ENCODE data around the gene ZDHHC14. TPM values are rescaled to one million over a fixed set of nuclear protein-coding genes. Genes with fewer than 3 reads are reported as not detected.
"Not testable (repeated sequence)": the region's sequence is repeated elsewhere in the genome, so short reads cannot be mapped to it uniquely, and the experiment has no call there.

Gene ZDHHC14
- total RNA-seq, result 6.8 TPM

GRCh38 chr6:157380779-157381561 is at the start of gene ZDHHC14:
Gene ZDHHC14 (plus strand): TSS chr6:157381190.
- no peaks in the 10 kb centered on the region for H3K27me3 ChIP-seq (ENCODE audit: control insufficient read depth in 3 of 3, insufficient read depth in 3 of 3, low read length in 3 of 3)
- no peaks in the 10 kb centered on the region for H3K9me3 ChIP-seq (ENCODE audit: control insufficient read depth in 3 of 3, low read length in 3 of 3)
- peaks cover 9 to 16% (median 13%) of the 10 kb centered on the region in 3 donors for H3K4me1 ChIP-seq (ENCODE audit: control insufficient read depth in 3 of 3, insufficient read depth in 3 of 3, low read length in 3 of 3)
- peak within 1 kb of the TSS; percentile 79 for H3K27ac ChIP-seq (ENCODE audit: low read depth, low read length)
- H3K36me3 ChIP-seq (ENCODE audit: control insufficient read depth in 3 of 3, insufficient read depth in 3 of 3, low read length in 3 of 3), result no peaks in the 10 kb centered on the region
- H3K9ac ChIP-seq (ENCODE audit: low read depth in 1 of 3, low read length in 3 of 3), result peak within 1 kb of the TSS; percentile 85 to 86 (median 85)
- H3K4me3 ChIP-seq (ENCODE audit: low read length in 3 of 3), result peak within 1 kb of the TSS; percentile 84 to 88 (median 85)

GRCh38 chr6:157332813-157333212 is 48.2 kb upstream of the ZDHHC14 start:
- no peak overlapping the region for H3K9ac ChIP-seq (ENCODE audit: low read depth in 1 of 3, low read length in 3 of 3)
- no peak overlapping the region for H3K4me3 ChIP-seq (ENCODE audit: low read length in 3 of 3)
- no peaks in the 10 kb centered on the region for H3K27me3 ChIP-seq (ENCODE audit: control insufficient read depth in 3 of 3, insufficient read depth in 3 of 3, low read length in 3 of 3)
- no peaks in the 10 kb centered on the region for H3K9me3 ChIP-seq (ENCODE audit: control insufficient read depth in 3 of 3, low read length in 3 of 3)
- H3K36me3 ChIP-seq (ENCODE audit: control insufficient read depth in 3 of 3, insufficient read depth in 3 of 3, low read length in 3 of 3), result no peaks in the 10 kb centered on the region
- no peak overlapping the region for H3K27ac ChIP-seq (ENCODE audit: low read depth, low read length)
- peaks cover 0 to 8% (median 7%) of the 10 kb centered on the region in 3 donors for H3K4me1 ChIP-seq (ENCODE audit: control insufficient read depth in 3 of 3, insufficient read depth in 3 of 3, low read length in 3 of 3)

GRCh38 chr6:157333537-157333936 is 47.5 kb upstream of the ZDHHC14 start:
- Histone ChIP-seq H3K4me1 (ENCODE audit: control insufficient read depth in 3 of 3, insufficient read depth in 3 of 3, low read length in 3 of 3) (peaks cover 0 to 8% (median 4%) of the 10 kb centered on the region in 3 donors), H3K27ac (ENCODE audit: low read depth, low read length) (no peak overlapping the region), H3K27me3 (ENCODE audit: control insufficient read depth in 3 of 3, insufficient read depth in 3 of 3, low read length in 3 of 3) (no peaks in the 10 kb centered on the region), H3K9ac (ENCODE audit: low read depth in 1 of 3, low read length in 3 of 3) (no peak overlapping the region), H3K9me3 (ENCODE audit: control insufficient read depth in 3 of 3, low read length in 3 of 3) (no peaks in the 10 kb centered on the region), H3K4me3 (ENCODE audit: low read length in 3 of 3) (no peak overlapping the region), H3K36me3 (ENCODE audit: control insufficient read depth in 3 of 3, insufficient read depth in 3 of 3, low read length in 3 of 3) (no peaks in the 10 kb centered on the region)

- Histone ChIP-seq H3K9me3 (ENCODE audit: control insufficient read depth in 3 of 3, low read length in 3 of 3) (no peaks in the 10 kb centered on the region), H3K9ac (ENCODE audit: low read depth in 1 of 3, low read length in 3 of 3) (no peak overlapping the region), H3K27me3 (ENCODE audit: control insufficient read depth in 3 of 3, insufficient read depth in 3 of 3, low read length in 3 of 3) (no peaks in the 10 kb centered on the region), H3K27ac (ENCODE audit: low read depth, low read length) (no peak overlapping the region), H3K36me3 (ENCODE audit: control insufficient read depth in 3 of 3, insufficient read depth in 3 of 3, low read length in 3 of 3) (no peaks in the 10 kb centered on the region), H3K4me3 (ENCODE audit: low read length in 3 of 3) (no peak overlapping the region), H3K4me1 (ENCODE audit: control insufficient read depth in 3 of 3, insufficient read depth in 3 of 3, low read length in 3 of 3) (peaks cover 0 to 8% (median 4%) of the 10 kb centered on the region in 3 donors)
Measured at GRCh38 chr6:157333956-157334355, 47.0 kb upstream of the ZDHHC14 start.

- no peaks in the 10 kb centered on the region for H3K4me1 ChIP-seq (ENCODE audit: control insufficient read depth in 3 of 3, insufficient read depth in 3 of 3, low read length in 3 of 3)
Measured at GRCh38 chr6:157335829-157336228, 45.2 kb upstream of the ZDHHC14 start.

GRCh38 chr6:157337276-157337675 is 43.7 kb upstream of the ZDHHC14 start:
- H3K27me3 ChIP-seq (ENCODE audit: control insufficient read depth in 3 of 3, insufficient read depth in 3 of 3, low read length in 3 of 3), result not testable (repeated sequence)

More at GRCh38 chr6:157335829-157336228, 45.2 kb upstream of the ZDHHC14 start:
- no peaks in the 10 kb centered on the region for H3K9me3 ChIP-seq (ENCODE audit: control insufficient read depth in 3 of 3, low read length in 3 of 3)
- no peaks in the 10 kb centered on the region for H3K36me3 ChIP-seq (ENCODE audit: control insufficient read depth in 3 of 3, insufficient read depth in 3 of 3, low read length in 3 of 3)
- H3K4me3 ChIP-seq (ENCODE audit: low read length in 3 of 3), result no peak overlapping the region
- no peaks in the 10 kb centered on the region for H3K27me3 ChIP-seq (ENCODE audit: control insufficient read depth in 3 of 3, insufficient read depth in 3 of 3, low read length in 3 of 3)
- no peak overlapping the region for H3K9ac ChIP-seq (ENCODE audit: low read depth in 1 of 3, low read length in 3 of 3)
- no peak overlapping the region for H3K27ac ChIP-seq (ENCODE audit: low read depth, low read length)

GRCh38 chr6:157337751-157338150 is 43.2 kb upstream of the ZDHHC14 start:
- H3K27me3 ChIP-seq (ENCODE audit: control insufficient read depth in 3 of 3, insufficient read depth in 3 of 3, low read length in 3 of 3), result no peaks in the 10 kb centered on the region
- H3K9ac ChIP-seq (ENCODE audit: low read depth in 1 of 3, low read length in 3 of 3), result no peak overlapping the region
- H3K27ac ChIP-seq (ENCODE audit: low read depth, low read length), result no peak overlapping the region
- no peaks in the 10 kb centered on the region for H3K9me3 ChIP-seq (ENCODE audit: control insufficient read depth in 3 of 3, low read length in 3 of 3)
- H3K4me3 ChIP-seq (ENCODE audit: low read length in 3 of 3), result no peak overlapping the region
- H3K36me3 ChIP-seq (ENCODE audit: control insufficient read depth in 3 of 3, insufficient read depth in 3 of 3, low read length in 3 of 3), result no peaks in the 10 kb centered on the region
- H3K4me1 ChIP-seq (ENCODE audit: control insufficient read depth in 3 of 3, insufficient read depth in 3 of 3, low read length in 3 of 3), result no peaks in the 10 kb centered on the region

More at GRCh38 chr6:157337276-157337675, 43.7 kb upstream of the ZDHHC14 start:
- H3K36me3 ChIP-seq (ENCODE audit: control insufficient read depth in 3 of 3, insufficient read depth in 3 of 3, low read length in 3 of 3); H3K9me3 ChIP-seq (ENCODE audit: control insufficient read depth in 3 of 3, low read length in 3 of 3); H3K9ac ChIP-seq (ENCODE audit: low read depth in 1 of 3, low read length in 3 of 3); H3K4me1 ChIP-seq (ENCODE audit: control insufficient read depth in 3 of 3, insufficient read depth in 3 of 3, low read length in 3 of 3); H3K4me3 ChIP-seq (ENCODE audit: low read length in 3 of 3); H3K27ac ChIP-seq (ENCODE audit: low read depth, low read length): not testable (repeated sequence)

- Histone ChIP-seq H3K27ac (ENCODE audit: low read depth, low read length) (no peak overlapping the region), H3K4me1 (ENCODE audit: control insufficient read depth in 3 of 3, insufficient read depth in 3 of 3, low read length in 3 of 3) (no peaks in the 10 kb centered on the region), H3K36me3 (ENCODE audit: control insufficient read depth in 3 of 3, insufficient read depth in 3 of 3, low read length in 3 of 3) (no peaks in the 10 kb centered on the region), H3K9ac (ENCODE audit: low read depth in 1 of 3, low read length in 3 of 3) (no peak overlapping the region), H3K27me3 (ENCODE audit: control insufficient read depth in 3 of 3, insufficient read depth in 3 of 3, low read length in 3 of 3) (no peaks in the 10 kb centered on the region), H3K9me3 (ENCODE audit: control insufficient read depth in 3 of 3, low read length in 3 of 3) (no peaks in the 10 kb centered on the region), H3K4me3 (ENCODE audit: low read length in 3 of 3) (no peak overlapping the region)
Measured at GRCh38 chr6:157339432-157339831, 41.6 kb upstream of the ZDHHC14 start.

GRCh38 chr6:157343732-157344131 is 37.3 kb upstream of the ZDHHC14 start:
- H3K27me3 ChIP-seq (ENCODE audit: control insufficient read depth in 3 of 3, insufficient read depth in 3 of 3, low read length in 3 of 3), result peaks cover 0 to 2% (median 0%) of the 10 kb centered on the region in 3 donors
- no peak overlapping the region for H3K27ac ChIP-seq (ENCODE audit: low read depth, low read length)
- no peak overlapping the region for H3K9ac ChIP-seq (ENCODE audit: low read depth in 1 of 3, low read length in 3 of 3)
- H3K36me3 ChIP-seq (ENCODE audit: control insufficient read depth in 3 of 3, insufficient read depth in 3 of 3, low read length in 3 of 3), result no peaks in the 10 kb centered on the region
- H3K4me1 ChIP-seq (ENCODE audit: control insufficient read depth in 3 of 3, insufficient read depth in 3 of 3, low read length in 3 of 3), result no peaks in the 10 kb centered on the region
- H3K9me3 ChIP-seq (ENCODE audit: control insufficient read depth in 3 of 3, low read length in 3 of 3), result no peaks in the 10 kb centered on the region
- no peak overlapping the region for H3K4me3 ChIP-seq (ENCODE audit: low read length in 3 of 3)

- Histone ChIP-seq H3K9ac (ENCODE audit: low read depth in 1 of 3, low read length in 3 of 3) (no peak overlapping the region), H3K36me3 (ENCODE audit: control insufficient read depth in 3 of 3, insufficient read depth in 3 of 3, low read length in 3 of 3) (no peaks in the 10 kb centered on the region), H3K4me3 (ENCODE audit: low read length in 3 of 3) (no peak overlapping the region), H3K9me3 (ENCODE audit: control insufficient read depth in 3 of 3, low read length in 3 of 3) (no peaks in the 10 kb centered on the region), H3K4me1 (ENCODE audit: control insufficient read depth in 3 of 3, insufficient read depth in 3 of 3, low read length in 3 of 3) (no peaks in the 10 kb centered on the region), H3K27me3 (ENCODE audit: control insufficient read depth in 3 of 3, insufficient read depth in 3 of 3, low read length in 3 of 3) (peaks cover 0 to 2% (median 0%) of the 10 kb centered on the region in 3 donors), H3K27ac (ENCODE audit: low read depth, low read length) (no peak overlapping the region)
Measured at GRCh38 chr6:157346373-157346772, 34.6 kb upstream of the ZDHHC14 start.

All from skeletal muscle tissue (tissue), 4 donors.